Measurements from ENCODE around the gene CHCHD3.

The CHCHD3 gene

GRCh38 chr7:132738254-132738653 lies 343.6 kb downstream of the CHCHD3 start:
- H4K20me1 ChIP-seq (ENCODE audit: insufficient read depth) = no peaks in the 10 kb centered on the region
- H3K27ac ChIP-seq = no peak overlapping the region
- H3K79me2 ChIP-seq (ENCODE audit: insufficient read depth, low read depth) = no peaks in the 10 kb centered on the region
- H3K4me2 ChIP-seq = no peak overlapping the region
- no peaks in the 10 kb centered on the region for H3K27me3 ChIP-seq (ENCODE audit: insufficient read depth, low read depth)
- H3K9ac ChIP-seq = no peak overlapping the region
- no peak overlapping the region for H2AFZ ChIP-seq (ENCODE audit: low read depth)
- H3K4me1 ChIP-seq (ENCODE audit: low read depth, poor library complexity, severe bottlenecking) = no peaks in the 10 kb centered on the region
- H3K4me3 ChIP-seq (IDR thresholded peaks at IDR 0.05; ENCODE audit: insufficient read depth, low read depth, low read length) = no peak overlapping the region
- TF ChIP-seq, protein P1, sequence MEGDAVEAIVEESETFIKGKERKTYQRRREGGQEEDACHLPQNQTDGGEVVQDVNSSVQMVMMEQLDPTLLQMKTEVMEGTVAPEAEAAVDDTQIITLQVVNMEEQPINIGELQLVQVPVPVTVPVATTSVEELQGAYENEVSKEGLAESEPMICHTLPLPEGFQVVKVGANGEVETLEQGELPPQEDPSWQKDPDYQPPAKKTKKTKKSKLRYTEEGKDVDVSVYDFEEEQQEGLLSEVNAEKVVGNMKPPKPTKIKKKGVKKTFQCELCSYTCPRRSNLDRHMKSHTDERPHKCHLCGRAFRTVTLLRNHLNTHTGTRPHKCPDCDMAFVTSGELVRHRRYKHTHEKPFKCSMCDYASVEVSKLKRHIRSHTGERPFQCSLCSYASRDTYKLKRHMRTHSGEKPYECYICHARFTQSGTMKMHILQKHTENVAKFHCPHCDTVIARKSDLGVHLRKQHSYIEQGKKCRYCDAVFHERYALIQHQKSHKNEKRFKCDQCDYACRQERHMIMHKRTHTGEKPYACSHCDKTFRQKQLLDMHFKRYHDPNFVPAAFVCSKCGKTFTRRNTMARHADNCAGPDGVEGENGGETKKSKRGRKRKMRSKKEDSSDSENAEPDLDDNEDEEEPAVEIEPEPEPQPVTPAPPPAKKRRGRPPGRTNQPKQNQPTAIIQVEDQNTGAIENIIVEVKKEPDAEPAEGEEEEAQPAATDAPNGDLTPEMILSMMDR (conservative IDR thresholded peaks at IDR 0.05; ENCODE audit: low read depth, low read length) = no peak
- H3K36me3 ChIP-seq (ENCODE audit: insufficient read depth) = no peaks in the 10 kb centered on the region

GRCh38 chr7:132735476-132735875 lies 346.4 kb downstream of the CHCHD3 start:
- TF ChIP-seq, protein P1 (conservative IDR thresholded peaks at IDR 0.05; ENCODE audit: low read depth, low read length) = no peak
- Histone ChIP-seq H3K9ac (no peak overlapping the region), H4K20me1 (ENCODE audit: insufficient read depth) (no peaks in the 10 kb centered on the region), H3K27me3 (ENCODE audit: insufficient read depth, low read depth) (no peaks in the 10 kb centered on the region), H3K27ac (no peak overlapping the region), H3K4me1 (ENCODE audit: low read depth, poor library complexity, severe bottlenecking) (no peaks in the 10 kb centered on the region), H3K79me2 (ENCODE audit: insufficient read depth, low read depth) (no peaks in the 10 kb centered on the region), H3K4me2 (no peak overlapping the region), H3K4me3 (IDR thresholded peaks at IDR 0.05; ENCODE audit: insufficient read depth, low read depth, low read length) (no peak overlapping the region), H2AFZ (ENCODE audit: low read depth) (no peak overlapping the region), H3K36me3 (ENCODE audit: insufficient read depth) (no peaks in the 10 kb centered on the region)
